Stimulated activated CD8-positive, alpha-beta memory T cell treated with anti-CD3 and anti-CD28 coated beads, Interleukin-7, amount 100 ng/mL, for 24 hours (primary cell): ENCODE results near the gene PCGF5.
"Not testable (repeated sequence)": the region's sequence is repeated elsewhere in the genome, so short reads cannot be mapped to it uniquely, and the experiment has no call there.

ENCODE experiments used
- DNase-seq: peaks from one replicate; pipeline ENCODE4 v3.0.0-alpha.2; 2020; ENCODE audit warnings: low read depth

Gene PCGF5

DNA sequence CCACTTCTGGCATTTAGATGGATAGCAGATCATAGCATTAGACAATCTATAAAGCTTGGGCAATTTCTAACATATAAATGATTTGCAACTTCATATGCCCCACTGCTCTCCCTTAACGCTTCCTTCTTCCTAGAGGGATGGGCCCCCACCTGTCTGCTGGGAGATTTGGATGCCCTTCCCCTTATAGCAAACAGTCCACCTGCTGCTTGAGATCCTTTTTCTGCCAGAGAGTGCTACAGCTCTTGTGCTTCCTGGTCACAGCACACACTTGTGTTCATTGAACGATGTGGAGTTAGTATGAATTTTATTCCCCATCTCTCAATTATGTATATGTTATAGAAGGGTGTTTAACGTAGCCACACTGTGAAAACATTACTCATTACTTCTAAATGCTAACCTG, 10.4 kb upstream of the PCGF5 start:
- DNase-seq, result no peak

DNA sequence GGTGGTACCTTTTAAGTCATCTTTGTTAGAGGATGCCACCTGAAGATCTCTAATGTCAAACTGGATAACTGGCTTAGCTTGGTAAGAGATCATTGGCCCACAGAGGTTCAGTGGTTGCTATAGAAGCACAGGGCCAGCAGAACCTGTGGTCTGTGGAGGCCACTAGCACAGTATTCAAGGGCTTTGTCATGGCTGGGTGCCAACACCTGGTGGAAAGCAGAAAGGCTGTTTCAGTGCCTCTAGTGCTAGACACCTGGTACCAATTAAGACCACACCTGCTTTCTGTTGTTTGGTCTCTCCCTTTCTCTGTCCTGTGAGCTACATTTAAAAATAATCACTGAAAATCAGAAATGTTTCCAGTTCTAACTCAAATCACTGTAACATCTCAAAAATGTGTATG, 10.0 kb upstream of the PCGF5 start:
- DNase-seq, result no peak

GRCh38 chr10:91211675-91212074, 8.8 kb upstream of the PCGF5 start:
- DNase-seq, result no peak

DNA sequence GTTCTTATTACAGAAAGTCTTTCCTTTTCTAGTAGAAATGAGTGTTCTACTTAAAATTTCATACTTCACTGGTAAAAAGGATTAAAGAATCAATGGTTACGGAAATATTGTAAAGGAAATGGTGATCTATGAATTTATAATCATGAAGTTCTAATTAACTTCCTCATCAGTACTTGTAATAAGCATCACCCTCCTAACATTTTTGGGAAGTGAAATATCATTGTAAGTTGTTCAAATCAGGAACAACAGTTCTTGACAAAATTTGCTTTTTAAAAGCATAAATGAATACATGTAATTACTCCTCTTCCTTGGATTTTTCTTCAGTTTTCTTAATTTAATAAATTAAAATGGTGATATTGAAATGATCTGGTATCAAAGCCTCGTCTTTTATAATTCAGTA, 5.6 kb upstream of the PCGF5 start:
- no peak for DNase-seq

- DNase-seq, result no peak
These were observed 5.1 kb upstream of the PCGF5 start for GRCh38 chr10:91215384-91215783.

DNA sequence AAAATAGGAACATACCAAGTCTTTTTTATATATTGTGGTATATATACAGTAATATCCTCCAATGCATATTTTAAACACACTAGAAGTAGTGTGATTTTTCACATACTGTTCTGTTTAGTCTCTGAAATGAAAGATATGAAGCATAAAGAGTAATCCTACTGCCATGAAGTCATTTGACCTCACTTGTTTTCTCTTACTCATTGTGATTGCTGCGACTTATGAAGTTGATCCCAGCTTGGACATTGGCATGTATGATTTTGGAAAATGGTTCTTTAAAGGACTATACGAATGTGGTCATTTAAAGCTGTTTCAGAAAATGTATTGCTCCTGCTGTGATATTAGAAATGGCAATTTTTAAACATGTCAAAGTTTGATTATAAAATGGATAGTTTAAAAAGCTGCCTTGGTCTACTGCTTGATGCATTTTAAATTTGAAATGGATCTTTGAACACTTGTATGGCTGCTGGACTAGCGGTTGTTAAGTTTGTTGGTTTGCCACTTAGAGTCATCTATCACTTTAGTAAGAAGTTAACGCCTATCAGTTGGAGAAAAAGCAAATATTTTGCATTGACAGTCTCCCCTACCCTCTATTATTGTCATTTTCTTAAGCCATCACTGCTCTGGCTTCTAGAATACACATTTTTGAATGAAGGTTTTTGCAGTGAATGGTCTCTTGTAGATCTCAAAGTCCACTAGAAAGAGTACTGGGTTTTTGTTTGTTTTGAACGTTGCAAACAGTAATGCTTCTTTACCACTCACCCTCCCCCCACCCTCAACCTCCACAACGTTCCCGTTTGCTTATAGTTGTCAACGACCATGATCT, 881 bp upstream of the PCGF5 start:
- no peak for DNase-seq

GRCh38 chr10:91220954-91221675, 652 bp downstream of the PCGF5 start:
- no peak for DNase-seq

GRCh38 chr10:91226093-91226492, 5.6 kb downstream of the PCGF5 start:
- no peak for DNase-seq

DNA sequence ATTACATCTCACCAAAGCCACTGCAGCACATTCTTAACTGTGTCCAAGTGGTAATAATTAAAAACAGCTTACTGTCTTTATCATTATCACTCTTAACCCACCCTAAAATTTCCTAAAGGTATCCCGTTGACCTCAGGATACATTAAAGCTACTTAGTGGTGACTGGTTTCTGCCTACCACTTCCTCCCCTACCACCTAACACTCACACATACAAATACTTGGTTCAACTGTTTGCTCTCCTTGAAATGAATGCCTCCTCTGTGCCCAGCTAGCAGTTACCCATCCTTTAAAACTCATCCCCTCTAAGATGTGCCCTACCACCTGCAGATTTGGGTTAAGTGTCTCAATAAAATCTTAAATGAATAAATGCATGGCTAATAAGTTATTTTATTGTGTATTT, 7.1 kb downstream of the PCGF5 start:
- DNase-seq, result no peak

GRCh38 chr10:91229683-91230082, 9.2 kb downstream of the PCGF5 start:
- no peak for DNase-seq

DNA sequence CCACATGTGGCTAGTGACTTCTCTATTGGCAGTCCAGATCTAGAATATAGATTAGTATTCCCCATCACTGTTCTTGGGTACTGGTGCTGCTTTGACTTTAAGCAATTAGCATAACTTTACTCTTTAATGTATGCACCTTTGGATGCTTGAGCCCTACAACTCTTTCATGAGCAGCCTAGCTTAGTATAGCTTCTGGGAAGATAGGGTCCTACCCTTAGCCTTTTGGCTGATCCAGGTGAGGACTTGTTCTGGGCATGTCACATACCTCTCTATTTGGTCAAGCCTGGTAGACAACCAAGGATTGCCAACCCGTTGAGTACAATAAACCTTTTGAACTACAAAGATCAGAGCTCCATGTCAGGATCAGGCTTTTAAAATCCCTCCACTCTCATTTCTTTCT, 17.7 kb downstream of the PCGF5 start:
- no peak for DNase-seq

GRCh38 chr10:91239789-91240188, 19.3 kb downstream of the PCGF5 start:
- no peak for DNase-seq

GRCh38 chr10:91242940-91243339, 22.5 kb downstream of the PCGF5 start:
- no peak for DNase-seq

DNA sequence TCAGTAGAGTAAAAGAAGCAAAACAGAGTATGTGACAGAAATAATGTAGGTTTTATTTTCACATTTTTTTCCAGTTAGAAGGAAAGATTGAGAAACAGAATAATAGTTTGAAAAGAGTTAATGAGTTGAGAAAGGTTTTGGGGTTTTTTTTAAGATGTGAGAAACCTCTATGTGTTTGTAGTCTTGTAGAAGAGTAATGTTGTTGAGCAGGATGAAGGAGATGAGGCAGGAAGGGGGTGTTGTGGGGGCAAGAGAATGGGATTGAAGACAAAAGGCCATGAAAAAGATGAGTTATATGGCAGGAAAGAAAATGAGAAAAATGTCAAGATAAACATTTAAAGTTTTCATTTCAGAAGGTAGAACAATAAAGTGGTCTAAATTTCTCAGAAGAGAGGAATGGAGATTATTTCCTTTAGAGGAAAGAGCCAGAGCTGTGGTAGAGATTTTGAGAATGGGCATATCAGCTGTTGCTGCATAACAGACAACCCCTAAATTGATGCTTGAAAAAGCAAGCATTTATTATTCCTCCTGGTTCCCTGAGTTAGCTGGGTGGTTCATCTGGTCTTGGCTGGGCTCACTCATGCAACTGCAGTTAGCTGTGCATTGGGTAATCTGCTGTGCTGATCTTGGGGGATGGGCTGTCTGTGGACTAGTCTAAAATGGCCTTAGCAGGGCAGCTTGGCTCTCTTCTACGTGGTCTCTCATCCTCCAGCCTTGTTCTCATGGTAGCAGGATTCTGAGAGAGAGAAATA, 27.1 kb downstream of the PCGF5 start:
- no peak for DNase-seq

GRCh38 chr10:91249700-91250099, 29.2 kb downstream of the PCGF5 start:
- DNase-seq, result no peak

- DNase-seq, result no peak
These were observed 29.9 kb downstream of the PCGF5 start for GRCh38 chr10:91250341-91250740.

- no peak for DNase-seq
These were observed 31.1 kb downstream of the PCGF5 start for GRCh38 chr10:91251430-91252056.

- DNase-seq, result no peak
These were observed 32.8 kb downstream of the PCGF5 start for GRCh38 chr10:91253300-91253699.

- no peak for DNase-seq
These were observed 36.8 kb downstream of the PCGF5 start for GRCh38 chr10:91257310-91257709.

DNA sequence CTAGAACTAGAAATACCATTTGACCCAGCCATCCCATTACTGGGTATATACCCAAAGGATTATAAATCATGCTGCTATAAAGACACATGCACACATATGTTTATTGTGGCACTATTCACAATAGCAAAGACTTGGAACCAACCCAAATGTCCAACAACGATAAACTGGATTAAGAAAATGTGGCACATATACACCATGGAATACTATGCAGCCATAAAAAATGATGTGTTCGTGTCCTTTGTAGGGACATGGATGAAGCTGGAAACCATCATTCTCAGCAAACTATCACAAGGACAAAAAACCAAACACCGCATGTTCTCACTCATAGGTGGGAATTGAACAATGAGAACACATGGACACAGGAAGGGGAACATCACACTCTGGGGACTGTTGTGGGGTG, 40.0 kb downstream of the PCGF5 start:
- DNase-seq, result not testable (repeated sequence)

- no peak for DNase-seq
These were observed 51.4 kb downstream of the PCGF5 start for GRCh38 chr10:91271886-91272285.

DNA sequence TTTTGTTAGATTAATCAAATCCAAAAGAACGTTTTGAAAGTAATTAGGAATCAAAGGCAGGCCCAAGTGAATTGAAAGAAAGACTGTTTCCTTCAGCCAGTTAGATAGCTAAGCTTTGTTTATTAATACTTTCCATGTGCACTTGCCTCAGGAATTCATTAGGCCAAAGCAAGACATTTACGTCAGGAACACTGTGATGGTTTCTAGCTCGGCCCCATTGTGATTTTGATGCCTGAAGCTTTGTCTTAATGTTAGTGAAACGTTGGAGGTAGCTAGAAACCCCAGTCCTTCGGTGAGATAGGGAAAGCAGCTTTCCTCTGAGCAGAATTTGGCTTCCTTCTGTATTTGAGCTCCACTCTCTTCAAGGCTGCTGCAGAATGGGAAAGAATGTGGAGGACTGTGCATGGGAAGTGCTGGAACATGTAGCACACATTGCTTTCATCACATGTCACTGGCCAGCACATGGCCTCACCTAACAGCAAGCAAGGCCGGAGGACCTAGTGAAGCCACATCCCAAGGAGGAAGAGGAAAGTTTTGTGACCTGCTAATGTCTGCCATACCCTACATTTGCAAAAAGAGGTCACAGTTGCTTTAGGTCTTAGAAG, 64.1 kb downstream of the PCGF5 start:
- DNase-seq, result no peak
